22Rv1 (cell line): ENCODE data around the gene CCNC.

Experiments used
- H3K27ac ChIP-seq: fragments of 450-650 bp; 2 replicates; pipeline ENCODE4 v1.5.1; 2017
- CTCF ChIP-seq: fragments of 450-650 bp; IDR thresholded peaks from 2 replicates; pipeline ENCODE4 v1.5.1; 2017; ENCODE audit warnings: mild to moderate bottlenecking
- ZFX ChIP-seq: fragments of 450-650 bp; IDR thresholded peaks from 2 replicates; pipeline ENCODE4 v1.6.1; 2017; ENCODE audit warnings: antibody characterized with exemption, borderline replicate concordance

The CCNC gene

GRCh38 chr6:99591673-99592364 lies 23.4 kb upstream of the CCNC start:
- no peak overlapping the region for H3K27ac ChIP-seq
- TF ChIP-seq ZFX (no peak), CTCF (no peak)

DNA sequence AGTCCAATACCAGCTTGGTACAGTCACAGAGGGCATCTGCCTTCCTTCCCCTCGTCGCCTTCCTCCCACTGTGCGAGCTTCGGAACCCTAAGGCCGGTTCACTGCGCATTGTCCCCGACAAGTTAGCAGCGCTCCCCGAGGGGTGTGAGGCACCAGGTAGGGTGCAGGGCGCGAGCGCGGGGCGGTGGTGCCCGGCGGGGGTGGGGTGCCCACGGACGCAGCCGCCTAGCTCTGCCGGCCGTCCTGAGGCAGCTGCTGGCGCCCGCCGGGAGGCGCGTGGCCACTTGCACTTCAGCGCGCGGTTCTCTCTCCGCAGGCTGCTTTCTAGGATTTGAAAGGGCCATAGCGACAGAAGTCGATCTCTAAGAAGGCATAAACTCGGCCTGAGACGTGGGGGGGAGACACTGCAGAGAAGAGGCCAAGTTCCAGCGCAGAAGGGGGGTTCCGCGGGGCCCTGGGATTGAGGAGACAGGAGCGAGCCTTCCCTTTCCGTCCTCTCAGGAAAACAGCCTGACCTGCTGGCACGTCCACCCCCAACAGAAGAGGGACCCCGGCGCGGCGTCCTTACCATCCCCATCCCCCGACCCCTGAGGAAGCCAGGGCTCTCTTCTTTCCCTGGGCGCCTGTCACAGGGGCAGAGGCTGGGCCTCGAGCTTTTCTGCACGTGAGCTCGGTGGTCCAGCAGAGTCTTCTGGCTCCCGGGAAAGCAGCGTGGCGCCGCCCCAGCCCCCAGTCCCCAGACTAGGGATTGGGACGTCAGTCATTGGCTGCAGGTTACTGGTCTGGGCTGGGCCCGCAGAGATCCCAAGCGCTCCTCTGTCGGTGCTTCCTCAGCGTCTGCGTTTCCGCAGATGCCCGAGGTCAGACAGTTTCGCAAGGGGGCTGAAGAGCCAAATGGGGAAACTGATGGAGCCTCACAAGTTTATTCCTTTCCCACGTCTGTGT lies 22.5 kb upstream of the CCNC start:
- no peak overlapping the region for H3K27ac ChIP-seq
- TF ChIP-seq ZFX (no peak), CTCF (peak; percentile 33)

- no peak overlapping the region for H3K27ac ChIP-seq
- TF ChIP-seq CTCF (no peak), ZFX (no peak)
Observed at GRCh38 chr6:99589907-99590493, 21.5 kb upstream of the CCNC start.

- no peak overlapping the region for H3K27ac ChIP-seq
- TF ChIP-seq CTCF (no peak), ZFX (no peak)
Observed at GRCh38 chr6:99589290-99589672, 20.8 kb upstream of the CCNC start.

GRCh38 chr6:99588618-99589289 lies 20.3 kb upstream of the CCNC start:
- no peak overlapping the region for H3K27ac ChIP-seq
- no peak for TF ChIP-seq ZFX
- peak; percentile 89 for TF ChIP-seq CTCF

DNA sequence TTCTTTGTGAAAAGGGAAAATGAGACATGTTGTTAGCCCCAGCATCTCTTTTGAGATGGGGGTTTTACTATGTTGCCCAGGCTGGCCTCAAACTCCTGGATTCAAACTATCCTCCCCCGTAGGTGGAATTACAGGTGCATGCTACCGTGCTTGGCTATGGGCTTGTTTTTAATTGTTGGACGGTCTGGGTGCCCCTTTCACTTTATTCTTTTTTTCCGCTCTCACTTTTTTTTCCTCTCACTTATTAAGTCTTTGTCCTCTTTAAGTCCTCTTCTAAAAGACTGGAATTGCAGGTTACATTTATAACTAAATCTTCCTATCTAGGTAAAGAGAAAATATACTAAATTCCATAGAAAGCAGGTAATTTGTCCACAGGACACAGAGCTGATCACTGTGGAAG lies 19.3 kb upstream of the CCNC start:
- H3K27ac ChIP-seq: no peak overlapping the region
- TF ChIP-seq ZFX (no peak), CTCF (no peak)
